Muscle layer of colon (tissue), 2 donors: ENCODE measurements around the gene FGF1.

Experiments used
- H3K27ac ChIP-seq: one replicate; pipeline ENCODE4 v1.7.0; 2013; ENCODE audit warnings: low read depth, mild to moderate bottlenecking, low read length, moderate library complexity
- H3K27me3 ChIP-seq, 2 donors: one replicate each; pipeline ENCODE4 v1.7.0; 2013; ENCODE audit warnings: low read length in 2 of 2, mild to moderate bottlenecking in 2 of 2; ENCODE audit not compliant: insufficient read depth in 2 of 2, control insufficient read depth in 1 of 2
- H3K36me3 ChIP-seq: one replicate; pipeline ENCODE4 v1.7.0; 2013; ENCODE audit warnings: mild to moderate bottlenecking, low read length; ENCODE audit not compliant: insufficient read depth
- H3K4me1 ChIP-seq: one replicate; pipeline ENCODE4 v1.7.0; 2013; ENCODE audit warnings: mild to moderate bottlenecking, low read length; ENCODE audit not compliant: insufficient read depth
- H3K4me3 ChIP-seq, 2 donors: one replicate each; pipeline ENCODE4 v1.7.0; 2013; ENCODE audit warnings: low read length in 2 of 2, low read depth in 1 of 2, mild to moderate bottlenecking in 1 of 2, moderate library complexity in 1 of 2
- H3K9ac ChIP-seq: one replicate; pipeline ENCODE4 v1.7.0; 2013; ENCODE audit warnings: low read length
- H3K9me3 ChIP-seq: one replicate; pipeline ENCODE4 v1.7.0; 2013; ENCODE audit warnings: mild to moderate bottlenecking, low read length
- donor health status: abdominal sarcoma.
- donor health status: Adenocarcinoma of cecum.

The FGF1 gene

GRCh38 chr5:142619815-142620214 is 66.1 kb downstream of the FGF1 start:
- no peaks in the 10 kb centered on the region for H3K9me3 ChIP-seq
- no peak overlapping the region for H3K4me3 ChIP-seq
- H3K36me3 ChIP-seq = no peaks in the 10 kb centered on the region
- H3K4me1 ChIP-seq = peaks cover 3% of the 10 kb centered on the region
- no peaks in the 10 kb centered on the region for H3K27me3 ChIP-seq
- no peak overlapping the region for H3K27ac ChIP-seq
- no peak overlapping the region for H3K9ac ChIP-seq

GRCh38 chr5:142618130-142618523 is 67.8 kb downstream of the FGF1 start:
- no peak overlapping the region for H3K27ac ChIP-seq
- H3K36me3 ChIP-seq = no peaks in the 10 kb centered on the region
- no peak overlapping the region for H3K9ac ChIP-seq
- no peak overlapping the region for H3K4me3 ChIP-seq
- H3K9me3 ChIP-seq = no peaks in the 10 kb centered on the region
- H3K4me1 ChIP-seq = peaks cover 6% of the 10 kb centered on the region
- no peaks in the 10 kb centered on the region for H3K27me3 ChIP-seq

- H3K27ac ChIP-seq = no peak overlapping the region
- no peaks in the 10 kb centered on the region for H3K36me3 ChIP-seq
Observed at GRCh38 chr5:142617416-142618129, 68.3 kb downstream of the FGF1 start.

GRCh38 chr5:142615948-142616347 is 69.9 kb downstream of the FGF1 start:
- no peak overlapping the region for H3K9ac ChIP-seq
- no peaks in the 10 kb centered on the region for H3K9me3 ChIP-seq
- no peak overlapping the region for H3K4me3 ChIP-seq
- peaks cover 8% of the 10 kb centered on the region for H3K4me1 ChIP-seq
- no peaks in the 10 kb centered on the region for H3K27me3 ChIP-seq
- no peaks in the 10 kb centered on the region for H3K36me3 ChIP-seq
- no peak overlapping the region for H3K27ac ChIP-seq

More at GRCh38 chr5:142617416-142618129, 68.3 kb downstream of the FGF1 start:
- H3K27me3 ChIP-seq = no peaks in the 10 kb centered on the region
- H3K4me3 ChIP-seq = no peak overlapping the region
- H3K4me1 ChIP-seq = peaks cover 8% of the 10 kb centered on the region
- H3K9me3 ChIP-seq = no peaks in the 10 kb centered on the region
- no peak overlapping the region for H3K9ac ChIP-seq

GRCh38 chr5:142614054-142614453 is 71.8 kb downstream of the FGF1 start:
- no peak overlapping the region for H3K4me3 ChIP-seq
- H3K27ac ChIP-seq = no peak overlapping the region
- no peaks in the 10 kb centered on the region for H3K36me3 ChIP-seq
- H3K9ac ChIP-seq = no peak overlapping the region
- no peaks in the 10 kb centered on the region for H3K27me3 ChIP-seq
- no peaks in the 10 kb centered on the region for H3K9me3 ChIP-seq
- peaks cover 8% of the 10 kb centered on the region for H3K4me1 ChIP-seq

GRCh38 chr5:142613271-142613671 is 72.6 kb downstream of the FGF1 start:
- Histone ChIP-seq H3K9me3 (no peaks in the 10 kb centered on the region), H3K4me1 (peaks cover 8% of the 10 kb centered on the region), H3K4me3 (no peak overlapping the region), H3K36me3 (no peaks in the 10 kb centered on the region), H3K9ac (no peak overlapping the region), H3K27me3 (no peaks in the 10 kb centered on the region), H3K27ac (no peak overlapping the region)

GRCh38 chr5:142612494-142613270 is 73.2 kb downstream of the FGF1 start:
- H3K9me3 ChIP-seq = no peaks in the 10 kb centered on the region
- H3K4me1 ChIP-seq = peaks cover 8% of the 10 kb centered on the region
- no peak overlapping the region for H3K27ac ChIP-seq
- no peak overlapping the region for H3K9ac ChIP-seq
- H3K27me3 ChIP-seq = no peaks in the 10 kb centered on the region
- H3K4me3 ChIP-seq = no peak overlapping the region
- no peaks in the 10 kb centered on the region for H3K36me3 ChIP-seq

GRCh38 chr5:142611154-142611553 is 74.7 kb downstream of the FGF1 start:
- no peaks in the 10 kb centered on the region for H3K27me3 ChIP-seq
- H3K27ac ChIP-seq = no peak overlapping the region
- no peak overlapping the region for H3K9ac ChIP-seq
- H3K36me3 ChIP-seq = no peaks in the 10 kb centered on the region
- H3K4me1 ChIP-seq = peaks cover 8% of the 10 kb centered on the region
- no peak overlapping the region for H3K4me3 ChIP-seq
- no peaks in the 10 kb centered on the region for H3K9me3 ChIP-seq

GRCh38 chr5:142610176-142611001 is 75.5 kb downstream of the FGF1 start:
- H3K9me3 ChIP-seq = no peaks in the 10 kb centered on the region
- H3K4me1 ChIP-seq = peaks cover 8% of the 10 kb centered on the region
- no peak overlapping the region for H3K27ac ChIP-seq
- no peak overlapping the region for H3K4me3 ChIP-seq
- H3K36me3 ChIP-seq = no peaks in the 10 kb centered on the region
- no peak overlapping the region for H3K9ac ChIP-seq
- H3K27me3 ChIP-seq = no peaks in the 10 kb centered on the region

GRCh38 chr5:142609142-142609541 is 76.7 kb downstream of the FGF1 start:
- no peaks in the 10 kb centered on the region for H3K36me3 ChIP-seq
- no peaks in the 10 kb centered on the region for H3K27me3 ChIP-seq
- no peaks in the 10 kb centered on the region for H3K9me3 ChIP-seq
- H3K9ac ChIP-seq = no peak overlapping the region
- H3K4me3 ChIP-seq = no peak overlapping the region
- H3K27ac ChIP-seq = no peak overlapping the region
- peaks cover 8% of the 10 kb centered on the region for H3K4me1 ChIP-seq

GRCh38 chr5:142608081-142608480 is 77.8 kb downstream of the FGF1 start:
- H3K9ac ChIP-seq = no peak overlapping the region
- no peak overlapping the region for H3K4me3 ChIP-seq
- H3K27me3 ChIP-seq = no peaks in the 10 kb centered on the region
- H3K4me1 ChIP-seq = peaks cover under 1% of the 10 kb centered on the region
- H3K27ac ChIP-seq = no peak overlapping the region
- H3K36me3 ChIP-seq = no peaks in the 10 kb centered on the region
- no peaks in the 10 kb centered on the region for H3K9me3 ChIP-seq
